RKO (cell line): ENCODE measurements around the gene ALKBH6.

Experiments
- DNase-seq: peaks from one replicate; pipeline ENCODE4 v3.0.0-alpha.2; 2016; ENCODE audit warnings: low spot score

The ALKBH6 gene

GRCh38 chr19:36030264-36031148, 16.5 kb upstream of the ALKBH6 start:
- no peak for DNase-seq

- no peak for DNase-seq
These were observed 14.5 kb upstream of the ALKBH6 start for GRCh38 chr19:36028313-36029041.

GRCh38 chr19:36027696-36028095, 13.7 kb upstream of the ALKBH6 start:
- no peak for DNase-seq

- DNase-seq, result no peak
These were observed 12.3 kb upstream of the ALKBH6 start for GRCh38 chr19:36026091-36026876.

- no peak for DNase-seq
These were observed 11.5 kb upstream of the ALKBH6 start for GRCh38 chr19:36025541-36025940.

- no peak for DNase-seq
These were observed 9.4 kb upstream of the ALKBH6 start for GRCh38 chr19:36023432-36023831.

GRCh38 chr19:36019061-36019670, 5.2 kb upstream of the ALKBH6 start:
- no peak for DNase-seq

- no peak for DNase-seq
These were observed 567 bp downstream of the ALKBH6 start for GRCh38 chr19:36013280-36014011.

- DNase-seq, result no peak
These were observed 3.6 kb downstream of the ALKBH6 start for GRCh38 chr19:36010402-36010801.

GRCh38 chr19:36009633-36010379, 4.2 kb downstream of the ALKBH6 start:
- no peak for DNase-seq

- DNase-seq, result peak; percentile 66
These were observed 4.8 kb downstream of the ALKBH6 start for GRCh38 chr19:36009220-36009619.

GRCh38 chr19:36008336-36008978, 5.6 kb downstream of the ALKBH6 start, which contains the start of gene SYNE4:
Gene SYNE4, minus strand, starts transcription at chr19:36008813. Its CDS starts 132 bp downstream, at chr19:36008681.
- DNase-seq, result no peak

GRCh38 chr19:36006955-36007354, 7.1 kb downstream of the ALKBH6 start:
- no peak for DNase-seq

GRCh38 chr19:36003284-36003683, 10.7 kb downstream of the ALKBH6 start:
- no peak for DNase-seq

GRCh38 chr19:36001605-36002004, 12.4 kb downstream of the ALKBH6 start:
- no peak for DNase-seq

- no peak for DNase-seq
These were observed 17.2 kb downstream of the ALKBH6 start for GRCh38 chr19:35996777-35997176.

GRCh38 chr19:35995048-35995993, 18.7 kb downstream of the ALKBH6 start, which contains the start of gene SDHAF1:
Gene SDHAF1, plus strand, starts transcription at chr19:35995188. Its CDS starts 87 bp downstream, at chr19:35995275.
- peak; percentile 95 for DNase-seq

GRCh38 chr19:35993923-35994598, 20.0 kb downstream of the ALKBH6 start:
- DNase-seq, result no peak
